HG03575 (cell line): Measurements from ENCODE around the gene PPP2R1B.

ENCODE experiments used
- ATAC-seq: cut with Tn5 transposase; IDR thresholded peaks from one replicate; pipeline ENCODE4 v1.9.1; 2021; ENCODE audit not compliant: unreplicated experiment, insufficient number of reproducible peaks, low FRiP score; ENCODE audit errors: extremely low read depth

Gene PPP2R1B

GRCh38 chr11:111759778-111760407 lies 6.3 kb downstream of the PPP2R1B start:
- no peak for ATAC-seq

GRCh38 chr11:111759376-111759775 lies 6.8 kb downstream of the PPP2R1B start:
- no peak for ATAC-seq

- no peak for ATAC-seq
Measured at GRCh38 chr11:111756097-111756496, 10.1 kb downstream of the PPP2R1B start.

DNA sequence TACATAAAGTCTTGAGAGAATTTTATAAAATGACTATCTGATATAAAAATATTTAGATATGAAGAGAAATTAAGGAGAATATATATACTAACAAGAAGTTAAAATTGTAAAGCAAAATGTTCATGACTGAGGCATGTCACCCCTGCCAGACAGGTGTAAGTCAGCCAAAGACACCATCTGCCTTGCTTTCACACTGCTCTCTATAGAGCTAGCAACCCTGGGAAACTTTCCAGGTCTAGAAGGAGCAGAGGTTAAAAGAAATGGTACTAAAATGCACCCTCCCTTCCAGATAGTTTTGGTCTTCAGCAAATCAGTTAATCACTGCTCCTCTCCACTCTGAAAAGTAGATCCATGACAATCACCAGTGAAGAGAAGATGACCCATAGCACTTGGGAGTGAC lies 16.5 kb downstream of the PPP2R1B start:
- ATAC-seq: no peak

DNA sequence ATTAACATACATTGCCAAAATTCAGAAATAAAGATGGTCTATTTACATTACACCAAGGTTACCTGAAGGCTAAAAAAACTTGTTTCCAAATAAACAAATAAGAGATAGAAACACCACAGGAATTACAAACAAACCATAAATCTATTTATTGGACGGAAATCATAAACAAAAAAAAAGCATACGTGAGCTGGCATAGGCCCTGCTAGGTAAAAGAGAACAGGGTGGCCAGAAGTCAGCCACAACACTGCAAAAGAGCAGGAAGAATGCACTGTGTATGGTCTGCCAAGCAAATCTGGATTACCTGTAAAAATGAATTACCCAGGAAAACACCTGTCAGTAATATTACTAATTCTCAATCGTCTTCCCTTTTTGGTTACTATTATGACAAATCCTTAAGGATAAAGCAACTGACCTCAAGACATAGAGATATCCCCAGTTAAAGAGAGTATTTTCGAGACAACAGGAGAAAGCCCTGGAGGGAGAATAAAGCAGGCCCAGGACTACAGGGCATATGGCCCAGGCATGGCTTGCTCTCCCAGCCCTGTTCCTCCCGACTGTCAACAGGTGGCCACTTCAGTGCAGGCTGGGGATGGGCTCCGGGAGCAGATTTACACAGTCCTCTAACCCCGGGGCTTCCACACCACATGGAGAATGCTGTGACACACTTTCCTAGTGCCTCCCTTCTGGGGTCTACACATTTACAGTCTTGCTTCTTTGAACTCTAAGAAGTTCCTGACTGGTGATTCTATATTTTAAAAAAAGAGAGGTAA lies 18.0 kb downstream of the PPP2R1B start:
- ATAC-seq: no peak

GRCh38 chr11:111745719-111746504 lies 20.3 kb downstream of the PPP2R1B start:
- no peak for ATAC-seq

DNA sequence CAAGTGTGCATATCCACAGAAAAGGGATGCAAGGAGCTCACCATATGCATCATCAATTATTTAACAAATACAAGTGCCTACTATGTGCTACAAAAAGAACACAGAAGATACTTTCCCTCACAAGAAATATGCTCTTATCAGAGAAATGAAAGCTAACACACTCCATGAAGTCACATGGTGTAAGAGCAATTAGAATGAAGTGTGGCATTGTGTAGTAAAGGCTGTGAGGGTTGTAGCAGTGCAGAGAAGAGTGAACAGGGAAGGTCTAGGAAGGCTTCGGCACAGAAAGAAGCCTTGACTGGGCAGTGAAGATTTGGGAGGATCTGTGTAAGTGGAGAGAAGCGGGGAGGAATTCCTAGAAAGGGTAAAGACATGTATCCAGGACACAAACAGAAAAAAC lies 22.5 kb downstream of the PPP2R1B start:
- ATAC-seq: no peak

DNA sequence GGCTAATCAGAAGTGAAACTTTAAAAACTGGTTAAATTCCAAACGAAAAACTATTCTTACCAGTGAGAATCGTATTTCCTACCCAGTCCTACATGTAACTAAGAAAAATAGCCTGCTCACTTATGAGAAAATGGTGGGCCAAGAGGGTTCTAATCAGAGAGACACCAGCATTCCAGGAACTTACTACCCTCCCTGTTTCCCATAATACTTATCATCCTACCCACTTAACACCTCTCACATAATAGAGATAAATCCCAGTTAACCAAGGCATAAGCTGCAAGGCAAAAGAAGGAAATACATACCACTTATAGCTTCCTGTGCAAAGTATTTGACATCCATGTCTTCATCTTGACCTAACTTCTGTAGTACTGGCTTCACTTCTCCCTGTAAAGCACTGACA lies 24.4 kb downstream of the PPP2R1B start:
- no peak for ATAC-seq

GRCh38 chr11:111739299-111739698 lies 26.9 kb downstream of the PPP2R1B start:
- ATAC-seq: no peak

DNA sequence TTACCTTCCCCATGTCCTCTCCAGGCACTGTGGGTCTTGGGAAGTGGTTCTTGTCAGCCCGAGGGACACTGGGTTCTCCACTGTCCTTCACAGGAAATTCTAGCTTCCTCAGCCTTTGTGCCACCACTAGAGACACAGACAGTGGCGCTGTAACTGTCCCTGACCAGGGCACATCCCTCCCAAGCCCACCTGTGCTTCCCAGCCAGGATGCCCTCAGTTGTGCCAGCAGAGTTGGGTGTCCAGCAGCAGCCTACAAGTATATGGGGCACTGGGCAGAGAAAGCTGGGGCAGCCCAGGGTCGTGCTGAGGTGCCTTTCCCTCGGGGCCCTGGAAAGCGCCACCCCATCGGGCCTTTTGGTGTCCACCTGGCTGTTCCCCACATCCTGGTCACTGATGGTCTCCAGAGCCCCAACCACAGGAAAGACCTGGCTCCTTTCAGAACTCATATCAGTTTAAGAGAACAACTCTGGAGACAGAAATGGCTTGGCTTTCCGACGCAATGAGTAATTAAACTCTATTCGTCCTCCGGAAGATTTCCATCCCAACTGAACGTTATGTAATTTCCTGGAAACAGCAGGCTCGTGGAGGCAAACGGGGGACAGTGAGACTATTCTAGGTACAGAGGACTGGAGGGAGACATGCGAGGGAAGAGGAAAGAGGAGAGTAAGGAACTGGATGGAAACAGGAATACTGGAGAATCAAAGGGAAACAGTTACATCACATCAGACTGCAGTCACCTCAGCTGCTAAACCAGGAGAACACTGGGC lies 28.6 kb downstream of the PPP2R1B start:
- no peak for ATAC-seq

DNA sequence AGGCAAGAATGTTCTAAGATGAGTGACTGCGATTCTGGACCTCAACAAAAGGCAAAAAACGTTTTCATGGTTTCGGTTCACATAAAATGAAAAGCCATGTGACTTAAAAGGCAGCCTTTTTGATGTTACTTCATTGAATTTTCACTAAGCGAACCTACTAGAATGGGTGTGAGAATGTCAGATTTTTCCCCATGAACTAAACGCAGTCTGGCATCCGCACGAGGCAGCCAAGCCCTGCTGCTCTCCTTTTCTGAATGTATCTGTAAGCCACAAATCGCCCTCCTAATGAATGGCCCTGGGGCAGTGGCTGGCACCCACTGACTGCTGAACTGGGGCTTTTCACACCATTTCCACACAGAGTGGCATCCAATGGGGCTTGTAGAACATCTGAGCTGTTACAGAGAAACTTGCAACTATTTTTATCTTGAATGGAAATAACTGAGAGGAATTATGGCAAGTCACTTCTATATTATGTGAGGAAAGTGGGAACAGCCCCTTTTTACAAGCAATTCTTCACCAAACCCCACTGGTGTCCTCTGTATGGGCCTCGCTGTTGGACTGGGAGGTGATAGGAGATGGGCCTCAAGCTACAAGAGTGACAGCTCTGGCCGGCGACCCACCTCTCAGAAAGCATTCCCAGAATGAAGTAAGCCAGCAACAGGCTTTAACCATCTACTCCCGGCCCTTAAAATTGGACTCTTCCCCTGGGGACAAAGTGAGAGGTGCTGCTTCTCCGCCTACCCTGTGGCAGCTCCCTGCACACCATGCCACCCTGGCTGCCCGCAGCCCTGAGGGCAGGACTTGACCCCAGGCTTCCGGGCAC lies 29.4 kb downstream of the PPP2R1B start:
- ATAC-seq: no peak

DNA sequence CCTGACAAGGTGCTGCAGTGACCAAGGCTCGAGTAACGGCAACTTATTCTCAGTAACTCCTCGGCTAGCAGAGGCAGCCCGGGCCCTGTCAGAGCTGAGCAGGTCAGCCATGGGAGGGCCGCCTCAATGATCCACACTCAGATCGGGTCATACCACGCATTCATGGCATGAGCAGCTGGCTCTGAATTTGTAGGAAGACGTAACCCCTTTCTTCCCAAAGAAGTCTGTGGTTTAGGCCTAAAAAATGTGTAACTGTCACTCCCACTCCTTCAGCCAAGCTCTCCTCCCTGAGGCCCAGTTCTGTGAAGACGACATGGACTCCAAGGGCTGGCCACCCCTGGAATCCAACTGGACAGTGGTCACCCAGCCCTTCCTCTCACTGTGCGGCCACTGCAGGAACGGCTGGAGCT lies 30.0 kb downstream of the PPP2R1B start:
- no peak for ATAC-seq

DNA sequence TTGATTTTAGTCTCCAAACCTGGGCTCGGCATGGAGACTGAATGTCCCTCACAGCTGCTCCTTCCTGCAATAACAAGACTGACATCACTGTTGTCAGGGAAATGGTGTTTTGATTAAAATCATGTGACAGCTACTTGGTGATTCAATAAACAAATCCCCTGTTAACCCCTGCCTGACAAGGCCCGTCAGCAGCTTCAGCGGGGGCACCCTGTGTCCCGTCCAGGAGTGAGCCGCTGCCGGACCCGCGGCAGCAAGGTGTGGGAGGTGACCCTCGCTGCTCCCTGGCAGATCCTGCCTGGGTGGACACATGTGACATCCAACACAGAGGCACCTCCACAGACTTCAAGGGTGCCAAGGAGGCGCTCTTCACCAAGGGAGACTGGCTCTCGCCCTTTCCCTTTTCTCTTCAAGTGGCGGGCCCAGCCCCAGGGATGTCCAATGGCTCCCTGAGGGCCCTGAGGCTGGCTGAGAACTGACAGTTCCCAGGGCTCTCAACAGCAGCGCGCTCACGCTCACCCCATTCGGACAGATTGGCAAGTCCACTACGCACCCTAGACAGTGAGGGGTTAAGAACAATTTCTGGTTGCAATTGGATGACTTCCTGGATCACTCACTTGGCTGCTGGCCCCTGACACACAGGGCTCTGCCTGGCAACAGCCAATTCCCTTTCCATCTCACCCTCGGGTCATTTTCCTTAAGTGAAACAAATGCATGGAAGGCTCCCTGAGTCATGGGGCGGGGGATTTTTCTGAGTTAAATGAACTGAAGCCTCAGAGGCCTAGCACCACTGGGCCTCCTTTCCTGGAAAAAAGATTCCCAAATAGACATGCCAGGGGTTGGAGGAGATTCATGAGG lies 30.7 kb downstream of the PPP2R1B start:
- ATAC-seq: no peak

GRCh38 chr11:111734954-111735261 lies 31.3 kb downstream of the PPP2R1B start:
- ATAC-seq: no peak

DNA sequence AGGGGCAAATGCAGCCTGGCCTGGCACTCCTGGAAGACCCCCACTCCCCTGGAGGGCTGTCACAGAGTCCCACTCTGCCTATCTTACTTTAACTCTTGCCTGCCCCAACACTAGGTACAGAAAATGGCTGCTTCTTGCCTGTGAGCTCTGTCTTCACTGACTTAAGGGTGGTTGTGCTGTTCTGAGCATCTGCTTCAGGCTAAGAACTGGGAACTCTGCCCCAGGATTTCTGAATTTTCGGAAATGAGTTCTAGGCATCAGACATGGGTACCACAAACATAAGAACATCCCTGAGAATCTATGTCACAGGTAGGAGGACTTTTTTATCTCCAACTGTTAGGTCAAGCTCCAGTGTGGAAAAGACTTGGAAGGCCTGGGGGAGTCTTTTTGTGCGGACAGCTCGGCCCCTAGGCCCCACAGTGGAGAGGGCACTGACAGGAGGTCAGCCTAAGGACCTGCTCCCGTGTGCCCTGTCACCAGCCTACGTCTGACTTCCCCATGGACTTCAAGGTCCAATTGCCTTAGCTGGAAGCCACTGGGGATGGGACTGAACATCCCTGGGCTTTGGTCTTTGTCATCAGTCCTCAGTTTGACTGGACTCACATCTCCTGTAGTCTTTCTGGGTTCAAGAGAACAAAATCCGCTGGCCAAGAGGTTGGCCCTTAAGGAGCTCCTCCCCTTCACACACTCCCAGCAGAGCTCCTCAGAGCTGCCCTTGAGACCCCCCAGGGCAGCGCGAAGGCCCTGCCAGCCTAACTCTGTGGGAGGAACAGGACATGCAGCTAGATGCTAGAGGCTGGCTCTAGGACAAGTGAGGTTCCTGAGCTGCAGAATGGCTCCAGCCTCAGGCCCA lies 31.9 kb downstream of the PPP2R1B start:
- ATAC-seq: no peak

DNA sequence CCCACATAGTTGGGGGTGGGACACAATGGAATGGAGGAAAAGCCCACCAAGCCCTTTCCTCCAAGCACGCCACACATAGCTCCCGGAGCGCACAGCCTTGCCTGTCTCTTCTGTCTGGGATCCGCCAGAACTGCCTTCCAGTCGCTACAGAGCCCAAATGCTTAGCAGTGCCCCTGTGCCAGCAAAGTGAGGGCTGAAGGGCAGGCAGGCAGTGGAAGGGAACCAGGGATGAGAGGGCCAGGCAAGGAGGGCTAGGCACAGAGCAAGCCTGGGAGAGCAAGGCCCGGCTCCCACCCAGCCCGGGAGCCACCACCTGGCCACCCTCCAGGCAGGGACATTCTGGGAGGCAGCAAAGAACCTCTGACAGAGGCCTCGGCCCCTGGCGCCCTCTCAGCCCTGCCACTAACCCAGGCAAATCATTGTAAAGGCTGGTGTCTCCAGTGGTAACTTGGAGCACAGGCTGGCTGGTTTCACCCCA lies 32.5 kb downstream of the PPP2R1B start:
- no peak for ATAC-seq

- no peak for ATAC-seq
Measured at GRCh38 chr11:111733016-111733415, 33.2 kb downstream of the PPP2R1B start.
